Activated CD4-positive, alpha-beta T cell treated with anti-CD3 and anti-CD28 coated beads, Interleukin-2, amount 10 ng/mL, durations not matched to agents 7 days and 5 days (primary cell): Measurements from ENCODE around the gene MSMP. TPM values are rescaled to one million over a fixed set of nuclear protein-coding genes. Genes with fewer than 3 reads are reported as not detected.

Source experiments
- CTCF ChIA-PET: fragments of 350-600 bp; sonication (Branson Sonifier 250); formaldehyde crosslinking; loops from one replicate; lab custom pipeline; 2021; ENCODE audit warnings: antibody characterized with exemption; lab: Charles Lee
- POLR2A ChIA-PET: fragments of 350-600 bp; sonication (Branson Sonifier 250); formaldehyde crosslinking; loops from one replicate; lab custom pipeline; 2021; ENCODE audit warnings: antibody characterized with exemption; lab: Charles Lee
- DNase-seq: peaks from one replicate; pipeline ENCODE4 v3.0.0-alpha.2; 2020
- H3K27ac Mint-ChIP-seq: one replicate; pipeline ENCODE4 v1.8.0; 2021; ENCODE audit warnings: mild to moderate bottlenecking, moderate library complexity, mixed read lengths
- H3K27me3 Mint-ChIP-seq: one replicate; pipeline ENCODE4 v1.8.0; 2021; ENCODE audit warnings: mixed read lengths
- H3K36me3 Mint-ChIP-seq: one replicate; pipeline ENCODE4 v1.8.0; 2021; ENCODE audit warnings: low read depth, mixed read lengths
- H3K4me1 Mint-ChIP-seq: one replicate; pipeline ENCODE4 v1.8.0; 2021; ENCODE audit warnings: mixed read lengths
- H3K4me3 Mint-ChIP-seq: one replicate; pipeline ENCODE4 v1.8.0; 2021; ENCODE audit warnings: mild to moderate bottlenecking, moderate library complexity, mixed read lengths
- H3K9me3 Mint-ChIP-seq: one replicate; pipeline ENCODE4 v1.8.0; 2021; ENCODE audit warnings: mixed read lengths
- total RNA-seq, 2 experiments: library from RNA; stranded (reverse); gene quantifications; one replicate each; pipeline ENCODE4 v1.2.3, GENCODE V29; 2021

MSMP gene
- total RNA-seq, 2 experiments from 2014 or later, result not detected

DNA sequence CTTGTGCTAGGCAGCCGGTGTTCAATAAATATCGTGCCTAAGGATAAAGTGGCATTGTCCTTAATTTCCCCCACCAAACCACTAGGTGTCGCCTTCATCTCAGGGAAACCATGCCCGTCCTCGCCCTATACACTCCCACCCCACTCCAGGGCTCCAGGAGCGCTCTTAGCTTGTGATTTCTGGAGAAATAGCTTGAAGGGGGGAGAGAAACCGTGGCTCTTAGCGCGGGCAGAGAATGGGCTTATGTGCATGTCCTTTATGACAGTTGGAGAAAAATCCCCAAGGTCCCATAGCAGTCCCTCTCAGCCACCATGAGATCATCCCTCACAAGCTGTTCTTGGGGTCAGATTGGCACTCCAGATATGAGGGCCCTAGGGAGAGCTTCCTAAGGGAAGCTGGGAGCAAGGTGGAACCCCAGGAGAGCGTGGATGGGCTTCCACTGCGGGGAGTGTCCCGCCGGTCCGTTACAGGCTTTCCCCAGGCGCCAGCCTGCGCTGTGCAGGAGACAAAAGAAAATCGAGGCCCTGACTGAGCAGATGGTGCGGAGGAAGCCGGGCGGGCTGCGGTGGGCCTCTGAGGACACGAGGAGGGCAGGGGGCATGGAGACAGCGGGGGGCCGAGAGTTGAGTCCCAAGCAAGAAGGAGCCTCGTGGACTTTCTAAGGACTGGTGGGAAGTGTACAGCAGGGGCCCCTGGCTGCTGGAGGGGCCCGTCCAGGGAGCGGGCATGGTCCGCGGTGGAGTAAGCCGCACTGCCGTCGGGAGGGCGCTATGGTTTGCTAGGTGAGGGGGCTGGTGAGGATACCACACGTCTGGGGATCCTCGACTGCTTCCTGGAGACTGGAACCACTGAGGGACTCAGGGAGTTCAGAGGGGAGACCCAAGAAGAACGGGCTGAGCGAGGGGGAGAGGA, 36.6 kb upstream of the MSMP start:
- POLR2A ChIA-PET, result no interaction called here
- H3K4me3 Mint-ChIP-seq, result no peak overlapping the region
- no peak overlapping the region for H3K27ac Mint-ChIP-seq
- CTCF ChIA-PET, result interaction anchor here (0.5 to 1.9 kb wide), 25 partner anchors 9 to 1787 kb away, joined by 3 to 10 read pairs (median 4); partner anchors contain the start of genes ARHGEF39, GBA2, RGP1 and SPAG8
- no peaks in the 10 kb centered on the region for H3K9me3 Mint-ChIP-seq
- H3K36me3 Mint-ChIP-seq, result no peaks in the 10 kb centered on the region
- DNase-seq, result peak; percentile 75
- no peaks in the 10 kb centered on the region for H3K27me3 Mint-ChIP-seq
- peaks cover 16% of the 10 kb centered on the region for H3K4me1 Mint-ChIP-seq

DNA sequence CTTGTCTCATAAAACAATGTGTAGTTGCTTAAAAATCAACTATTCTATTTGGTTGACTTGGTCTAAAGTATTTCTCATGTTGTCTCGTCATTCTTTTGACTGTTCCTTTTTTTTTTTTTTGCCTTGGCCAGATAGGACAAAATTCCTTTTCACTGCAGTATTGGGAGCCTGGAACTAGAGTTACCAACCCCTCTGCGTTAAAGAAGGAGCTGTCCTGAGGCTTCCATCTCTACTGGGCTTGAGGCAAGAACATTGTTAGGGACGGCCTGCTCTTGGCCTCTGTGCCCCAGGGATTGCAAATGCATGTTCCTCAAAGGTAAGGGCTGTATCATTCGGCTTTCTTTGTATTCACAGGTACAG, 35.9 kb upstream of the MSMP start:
- ChIA-PET POLR2A (no interaction called here), CTCF (interaction anchor here (0.6 to 1.9 kb wide), 22 partner anchors 8 to 1787 kb away, joined by 3 to 10 read pairs (median 4); partner anchors contain the start of genes ARHGEF39 and SPAG8)
- no peak overlapping the region for H3K27ac Mint-ChIP-seq
- DNase-seq, result no peak
- H3K4me3 Mint-ChIP-seq, result no peak overlapping the region
- no peaks in the 10 kb centered on the region for H3K9me3 Mint-ChIP-seq
- H3K27me3 Mint-ChIP-seq, result no peaks in the 10 kb centered on the region
- H3K4me1 Mint-ChIP-seq, result peaks cover 13% of the 10 kb centered on the region
- no peaks in the 10 kb centered on the region for H3K36me3 Mint-ChIP-seq

DNA sequence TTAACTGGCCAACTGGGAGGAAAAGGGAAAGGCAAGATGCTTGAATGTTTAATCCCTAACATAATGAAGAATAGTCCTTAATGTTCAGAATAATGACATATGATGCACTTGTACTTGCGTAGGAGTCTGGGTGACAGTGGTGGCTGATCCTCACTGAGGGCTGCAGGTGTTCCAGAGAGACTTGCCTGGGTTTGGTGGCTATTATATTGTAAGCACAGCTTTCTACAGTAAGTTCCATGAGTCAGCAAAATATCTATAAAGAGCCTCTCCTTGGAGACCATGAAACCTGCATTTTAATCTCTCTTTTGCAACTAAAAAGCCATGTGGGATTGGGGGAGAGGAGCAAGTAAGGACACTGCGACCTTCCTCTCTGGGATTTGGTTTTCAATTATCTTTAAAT, 35.5 kb upstream of the MSMP start:
- DNase-seq, result no peak
- no peaks in the 10 kb centered on the region for H3K9me3 Mint-ChIP-seq
- no peaks in the 10 kb centered on the region for H3K36me3 Mint-ChIP-seq
- POLR2A ChIA-PET, result no interaction called here
- CTCF ChIA-PET, result interaction anchor here (0.8 to 1.9 kb wide), 20 partner anchors 7 to 176 kb away, joined by 3 to 10 read pairs (median 4); partner anchors contain the start of genes FAM221B, SPAG8 and TMEM8B
- no peaks in the 10 kb centered on the region for H3K27me3 Mint-ChIP-seq
- H3K27ac Mint-ChIP-seq, result no peak overlapping the region
- H3K4me3 Mint-ChIP-seq, result no peak overlapping the region
- peaks cover 12% of the 10 kb centered on the region for H3K4me1 Mint-ChIP-seq

- Mint-ChIP-seq H3K27ac (no peak overlapping the region), H3K36me3 (peaks cover 10% of the 10 kb centered on the region), H3K9me3 (no peaks in the 10 kb centered on the region), H3K4me1 (no peaks in the 10 kb centered on the region), H3K4me3 (no peak overlapping the region), H3K27me3 (no peaks in the 10 kb centered on the region)
- ChIA-PET CTCF (interaction anchor here (0.6 kb wide), 1 partner anchor 1046 kb away, joined by 3 read pairs; no protein-coding TSS in a partner anchor), POLR2A (no interaction called here)
- no peak for DNase-seq
These were observed 29.3 kb upstream of the MSMP start for GRCh38 chr9:35783418-35783817.

- ChIA-PET CTCF (interaction anchor here (0.6 kb wide), 1 partner anchor 18 kb away, joined by 3 read pairs; no protein-coding TSS in a partner anchor), POLR2A (no interaction called here)
- Mint-ChIP-seq H3K4me3 (no peak overlapping the region), H3K9me3 (no peaks in the 10 kb centered on the region), H3K27ac (no peak overlapping the region), H3K27me3 (no peaks in the 10 kb centered on the region), H3K36me3 (peaks cover 12% of the 10 kb centered on the region), H3K4me1 (no peaks in the 10 kb centered on the region)
- no peak for DNase-seq
These were observed 27.0 kb upstream of the MSMP start for GRCh38 chr9:35781066-35781465.

DNA sequence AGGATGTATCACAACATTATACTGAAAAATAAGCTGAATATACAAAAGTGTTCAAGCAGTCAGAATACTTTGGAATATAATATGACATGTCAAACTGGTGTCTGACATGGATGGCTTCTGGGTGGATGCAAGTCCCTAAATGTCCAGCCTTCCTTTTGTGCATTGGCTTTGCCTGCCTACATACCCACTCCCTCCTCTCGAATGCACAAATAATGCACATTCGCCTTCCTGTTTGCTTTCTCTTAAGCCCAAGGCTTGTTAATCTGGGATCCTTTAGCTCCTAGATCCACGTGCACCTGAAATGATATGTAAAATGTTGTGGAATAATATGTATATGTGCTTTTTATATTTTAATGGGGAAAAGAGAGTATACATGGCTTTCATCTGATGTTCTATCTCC, 24.4 kb upstream of the MSMP start:
- Mint-ChIP-seq H3K27me3 (no peaks in the 10 kb centered on the region), H3K27ac (no peak overlapping the region), H3K4me1 (peaks cover 3% of the 10 kb centered on the region), H3K9me3 (no peaks in the 10 kb centered on the region), H3K36me3 (peaks cover 6% of the 10 kb centered on the region), H3K4me3 (no peak overlapping the region)
- ChIA-PET POLR2A (no interaction called here), CTCF (interaction anchor here (1.4 to 1.6 kb wide), 3 partner anchors 12 to 29 kb away, joined by 3 to 6 read pairs (median 3); no protein-coding TSS in a partner anchor)
- no peak for DNase-seq

GRCh38 chr9:35776018-35776417, 21.9 kb upstream of the MSMP start:
- ChIA-PET CTCF (interaction anchor here (1.3 to 1.6 kb wide), 3 partner anchors 10 to 223 kb away, joined by 3 to 5 read pairs (median 5); no protein-coding TSS in a partner anchor), POLR2A (no interaction called here)
- H3K27me3 Mint-ChIP-seq, result no peaks in the 10 kb centered on the region
- no peak overlapping the region for H3K27ac Mint-ChIP-seq
- no peaks in the 10 kb centered on the region for H3K9me3 Mint-ChIP-seq
- peaks cover 3% of the 10 kb centered on the region for H3K4me1 Mint-ChIP-seq
- H3K36me3 Mint-ChIP-seq, result peaks cover 2% of the 10 kb centered on the region
- no peak for DNase-seq
- no peak overlapping the region for H3K4me3 Mint-ChIP-seq

GRCh38 chr9:35774907-35775635, 21.0 kb upstream of the MSMP start:
- H3K4me3 Mint-ChIP-seq, result no peak overlapping the region
- H3K36me3 Mint-ChIP-seq, result peaks cover 2% of the 10 kb centered on the region
- ChIA-PET POLR2A (no interaction called here), CTCF (interaction anchor here (1.3 to 1.6 kb wide), 3 partner anchors 11 to 222 kb away, joined by 3 to 5 read pairs (median 5); no protein-coding TSS in a partner anchor)
- DNase-seq, result no peak
- no peak overlapping the region for H3K27ac Mint-ChIP-seq
- no peaks in the 10 kb centered on the region for H3K27me3 Mint-ChIP-seq
- peaks cover 3% of the 10 kb centered on the region for H3K4me1 Mint-ChIP-seq
- no peaks in the 10 kb centered on the region for H3K9me3 Mint-ChIP-seq

- H3K4me1 Mint-ChIP-seq, result peaks cover 3% of the 10 kb centered on the region
- POLR2A ChIA-PET, result no interaction called here
- no peaks in the 10 kb centered on the region for H3K27me3 Mint-ChIP-seq
- H3K27ac Mint-ChIP-seq, result no peak overlapping the region
- CTCF ChIA-PET, result interaction anchor here (1.5 to 3.4 kb wide), 4 partner anchors 10 to 55 kb away, joined by 4 to 10 read pairs (median 5); no protein-coding TSS in a partner anchor
- no peak overlapping the region for H3K4me3 Mint-ChIP-seq
- no peaks in the 10 kb centered on the region for H3K9me3 Mint-ChIP-seq
- DNase-seq, result no peak
- no peaks in the 10 kb centered on the region for H3K36me3 Mint-ChIP-seq
These were observed 17.9 kb upstream of the MSMP start for GRCh38 chr9:35771943-35772342.

DNA sequence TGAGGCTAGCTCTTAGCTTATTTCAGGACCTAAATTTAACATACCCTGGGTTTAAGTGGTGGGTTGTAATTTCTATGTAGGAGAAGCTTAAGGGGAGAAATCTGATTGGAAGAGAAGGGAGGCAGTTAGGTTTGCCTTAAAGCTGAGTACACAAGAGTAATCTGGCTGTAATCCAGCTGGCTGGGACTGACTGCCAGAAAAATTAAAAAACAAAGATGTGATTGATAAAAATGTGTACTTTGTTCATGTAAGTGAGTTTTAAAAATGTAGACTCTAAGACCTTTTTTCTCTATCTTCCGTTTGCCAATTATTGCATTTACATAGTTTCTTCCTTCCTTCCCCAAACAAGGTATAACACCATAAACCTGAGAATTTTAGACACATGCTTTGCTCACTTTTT, 17.5 kb upstream of the MSMP start:
- no peaks in the 10 kb centered on the region for H3K36me3 Mint-ChIP-seq
- CTCF ChIA-PET, result interaction anchor here (0.8 to 3.4 kb wide), 5 partner anchors 10 to 54 kb away, joined by 3 to 10 read pairs (median 5); partner anchors contain the start of genes GBA2 and RGP1
- H3K27ac Mint-ChIP-seq, result no peak overlapping the region
- peaks cover 3% of the 10 kb centered on the region for H3K4me1 Mint-ChIP-seq
- no peaks in the 10 kb centered on the region for H3K27me3 Mint-ChIP-seq
- H3K9me3 Mint-ChIP-seq, result no peaks in the 10 kb centered on the region
- H3K4me3 Mint-ChIP-seq, result no peak overlapping the region
- POLR2A ChIA-PET, result no interaction called here
- DNase-seq, result no peak

GRCh38 chr9:35771075-35771433, 17.0 kb upstream of the MSMP start:
- H3K36me3 Mint-ChIP-seq, result no peaks in the 10 kb centered on the region
- no peaks in the 10 kb centered on the region for H3K9me3 Mint-ChIP-seq
- peaks cover 6% of the 10 kb centered on the region for H3K4me1 Mint-ChIP-seq
- ChIA-PET POLR2A (no interaction called here), CTCF (interaction anchor here (0.7 to 3.4 kb wide), 7 partner anchors 10 to 111 kb away, joined by 3 to 10 read pairs (median 4); partner anchors contain the start of genes GBA2 and RGP1)
- DNase-seq, result no peak
- H3K27ac Mint-ChIP-seq, result no peak overlapping the region
- H3K27me3 Mint-ChIP-seq, result no peaks in the 10 kb centered on the region
- H3K4me3 Mint-ChIP-seq, result no peak overlapping the region

DNA sequence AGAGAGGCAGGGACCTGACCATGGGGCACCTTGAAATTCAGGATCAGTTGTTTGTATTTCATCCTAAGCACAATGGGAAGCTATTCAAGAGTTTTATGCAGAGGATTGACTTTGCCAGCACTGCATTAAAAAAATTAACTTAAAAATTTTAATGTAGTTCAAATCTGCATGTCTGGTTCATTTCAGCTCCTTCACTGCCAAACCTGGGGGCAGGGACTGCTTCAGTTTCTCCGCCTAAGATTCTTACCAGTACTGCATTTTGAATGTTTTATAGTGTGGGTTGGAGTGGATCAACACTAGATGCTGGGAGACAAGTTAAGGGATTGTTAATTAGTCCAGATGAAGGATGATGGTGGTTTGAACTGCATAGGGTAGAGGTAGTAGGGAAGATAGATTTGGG, 15.7 kb upstream of the MSMP start:
- Mint-ChIP-seq H3K9me3 (no peaks in the 10 kb centered on the region), H3K36me3 (no peaks in the 10 kb centered on the region), H3K4me1 (peaks cover 3% of the 10 kb centered on the region), H3K4me3 (no peak overlapping the region), H3K27me3 (no peaks in the 10 kb centered on the region), H3K27ac (no peak overlapping the region)
- no peak for DNase-seq
- POLR2A ChIA-PET, result interaction anchor here (0.6 kb wide), 1 partner anchor 474 kb away, joined by 3 read pairs; no protein-coding TSS in a partner anchor
- CTCF ChIA-PET, result interaction anchor here (0.6 to 1.9 kb wide), 3 partner anchors 11 to 640 kb away, joined by 3 to 4 read pairs (median 3); no protein-coding TSS in a partner anchor
